Amniotic epithelial cell (primary cell): ENCODE measurements around the gene EMILIN3.

Experiments
- DNase-seq: peaks from one replicate; pipeline ENCODE4 v3.0.0-alpha.2; 2010; ENCODE audit warnings: low read depth

Gene EMILIN3

DNA sequence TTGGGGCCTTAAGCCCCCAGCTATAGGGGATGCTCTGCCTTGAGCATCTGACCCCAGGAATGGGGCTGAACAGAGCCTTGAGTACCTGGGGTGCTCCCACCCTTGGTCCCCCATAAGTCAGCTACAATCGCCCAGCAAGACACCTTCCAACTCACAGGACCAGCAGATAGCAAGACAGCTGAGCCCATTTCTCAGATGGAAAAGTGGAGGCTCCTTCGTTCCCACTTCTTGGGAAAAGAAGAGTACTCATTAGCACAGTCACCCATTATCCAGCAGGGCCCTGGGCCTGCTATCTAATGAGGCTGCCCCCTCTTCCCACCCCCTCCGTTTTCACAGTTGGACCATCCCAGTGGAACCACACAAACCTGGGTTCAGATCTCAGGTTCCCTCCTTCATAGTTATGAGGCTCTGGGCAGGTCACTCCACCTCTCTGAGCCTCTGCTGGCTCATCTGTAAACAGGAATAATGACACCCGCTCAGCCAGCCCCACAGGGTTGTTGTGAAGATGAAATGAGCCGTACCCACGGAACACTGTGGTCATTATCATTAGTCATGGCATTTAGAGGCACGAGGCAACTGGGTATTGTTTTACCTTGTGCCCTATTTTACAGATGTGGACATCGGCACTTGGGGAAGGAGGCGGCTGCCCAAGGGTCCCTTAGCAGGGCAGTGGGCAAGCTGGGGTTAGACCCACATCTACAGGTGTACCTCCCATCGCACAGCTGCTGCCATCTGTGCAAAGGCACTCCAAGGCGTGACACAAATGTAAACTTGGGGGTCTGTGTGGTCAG, 21.5 kb downstream of the EMILIN3 start:
- peak; percentile 16 for DNase-seq

DNA sequence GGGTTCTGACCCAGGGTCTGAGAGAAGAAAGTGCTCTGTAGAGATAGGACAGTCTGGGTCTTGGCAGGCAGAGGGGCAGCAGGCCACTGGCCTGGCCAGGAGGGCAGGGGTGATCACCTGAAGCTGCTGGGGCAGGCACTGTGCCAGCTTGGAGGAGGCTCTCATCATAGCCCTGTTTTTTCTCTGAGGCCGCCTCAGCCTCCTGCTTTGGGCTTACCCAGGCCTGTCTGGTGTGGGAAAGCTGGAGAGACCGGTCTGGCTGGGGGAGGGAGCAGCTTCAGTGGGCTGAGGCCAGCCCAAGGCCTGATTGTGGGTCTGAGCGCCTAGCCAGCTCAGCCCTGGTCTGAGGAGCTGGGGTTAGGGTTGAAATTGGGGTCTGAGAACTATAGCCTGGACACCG, 22.1 kb downstream of the EMILIN3 start:
- DNase-seq = no peak

DNA sequence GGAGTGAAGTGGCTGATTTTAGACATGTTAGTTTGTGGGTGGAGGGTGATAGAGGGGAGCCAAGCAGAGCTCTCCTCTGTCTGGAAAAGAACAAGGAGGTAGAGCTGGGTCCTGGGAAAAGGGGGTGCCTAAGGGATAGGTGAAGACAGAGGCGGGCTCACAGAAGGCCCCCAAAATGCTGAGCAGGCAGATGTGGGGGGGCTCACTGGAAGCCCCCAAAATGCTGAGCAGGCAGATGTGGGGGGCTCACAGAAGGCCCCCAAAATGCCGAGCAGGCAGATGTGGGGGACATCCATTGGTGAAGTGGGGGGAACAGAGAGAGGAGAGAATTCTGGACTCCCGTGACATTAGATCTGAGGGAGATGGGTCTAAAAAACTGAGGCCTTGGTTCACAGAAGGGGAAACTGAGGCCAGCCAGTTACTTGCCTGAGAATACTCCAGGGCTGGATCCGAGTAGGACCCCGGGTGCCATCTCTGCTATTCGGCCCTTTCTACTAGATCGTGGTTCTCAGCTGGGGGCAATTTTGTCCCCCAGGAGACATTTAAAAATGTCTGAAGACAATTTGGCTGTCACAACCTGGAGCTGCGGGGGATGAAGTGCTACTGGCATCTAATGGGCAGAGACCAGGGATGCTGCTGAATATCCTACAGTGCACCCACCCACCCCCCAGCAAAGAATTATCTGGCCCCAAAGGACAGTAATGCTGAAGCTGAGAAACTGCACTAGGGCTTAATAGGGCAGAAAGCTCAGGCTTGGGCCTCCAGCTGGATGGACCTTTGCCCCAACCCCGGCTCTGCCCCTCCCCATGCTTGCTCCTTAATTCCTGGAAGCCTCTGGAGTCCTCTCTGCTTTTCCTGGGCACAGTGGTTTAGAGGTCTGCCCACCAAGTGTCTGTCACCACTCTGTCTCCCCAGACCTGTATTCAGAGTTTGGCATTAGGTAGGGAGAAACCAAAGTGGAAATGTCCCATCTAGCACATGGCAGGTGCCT, 23.8 kb downstream of the EMILIN3 start:
- no peak for DNase-seq

- peak; percentile 84 for DNase-seq
Observed at GRCh38 chr20:41340327-41341055, 26.1 kb downstream of the EMILIN3 start, which contains the start of gene LPIN3. TSS of gene LPIN3 (plus strand) at chr20:41340821. CDS start at chr20:41345804, 4,983 bp downstream.

- peak; percentile 75 for DNase-seq
Observed at GRCh38 chr20:41339957-41340326, 26.7 kb downstream of the EMILIN3 start.

GRCh38 chr20:41336711-41337492, 29.7 kb downstream of the EMILIN3 start:
- DNase-seq = no peak

DNA sequence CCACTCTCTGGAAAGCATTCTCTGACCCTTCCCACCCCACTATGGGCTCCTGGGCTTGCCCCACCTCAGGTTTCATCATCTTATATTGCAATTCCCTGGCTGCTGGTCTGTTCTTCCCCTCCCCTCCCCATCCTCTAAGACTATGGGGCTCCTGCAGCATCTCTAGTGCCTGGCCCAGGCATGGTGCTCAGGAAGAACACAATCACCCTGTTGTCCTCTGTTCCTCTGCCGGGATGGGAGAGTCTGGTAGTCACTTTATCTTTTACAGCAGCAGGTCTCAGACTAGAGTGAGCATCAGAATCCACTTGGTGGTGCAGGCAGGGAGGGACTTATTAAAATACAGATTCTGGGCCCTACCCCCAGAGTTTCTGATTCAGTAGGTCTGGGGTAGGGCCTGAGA, 31.0 kb downstream of the EMILIN3 start:
- DNase-seq = no peak

- no peak for DNase-seq
Observed at GRCh38 chr20:41334443-41335421, 31.9 kb downstream of the EMILIN3 start.

- no peak for DNase-seq
Observed at GRCh38 chr20:41334036-41334435, 32.6 kb downstream of the EMILIN3 start.

GRCh38 chr20:41331731-41332130, 34.9 kb downstream of the EMILIN3 start:
- no peak for DNase-seq

DNA sequence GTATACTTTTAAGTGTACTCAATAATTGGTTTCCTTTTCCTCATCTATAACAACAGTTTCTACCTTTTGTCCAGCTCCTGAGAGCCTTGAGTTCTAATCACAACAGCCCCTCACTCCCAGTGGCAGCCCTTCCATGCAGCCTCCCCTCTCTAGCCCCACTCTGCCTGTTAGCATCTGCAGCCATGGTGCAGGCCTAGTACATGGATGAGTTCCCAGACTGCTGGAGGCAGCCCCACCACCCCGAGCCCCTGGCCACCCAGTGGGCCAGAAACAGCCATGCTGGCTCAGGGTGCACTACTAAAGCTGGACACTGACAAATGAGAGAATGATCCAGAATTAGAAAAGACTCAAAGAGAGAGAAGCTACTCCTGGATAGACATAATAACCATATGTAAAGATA, 35.7 kb downstream of the EMILIN3 start:
- DNase-seq = no peak

GRCh38 chr20:41330343-41330720, 36.3 kb downstream of the EMILIN3 start:
- DNase-seq = peak; percentile 74

GRCh38 chr20:41329435-41330342, 36.9 kb downstream of the EMILIN3 start:
- peak; percentile 95 for DNase-seq

DNA sequence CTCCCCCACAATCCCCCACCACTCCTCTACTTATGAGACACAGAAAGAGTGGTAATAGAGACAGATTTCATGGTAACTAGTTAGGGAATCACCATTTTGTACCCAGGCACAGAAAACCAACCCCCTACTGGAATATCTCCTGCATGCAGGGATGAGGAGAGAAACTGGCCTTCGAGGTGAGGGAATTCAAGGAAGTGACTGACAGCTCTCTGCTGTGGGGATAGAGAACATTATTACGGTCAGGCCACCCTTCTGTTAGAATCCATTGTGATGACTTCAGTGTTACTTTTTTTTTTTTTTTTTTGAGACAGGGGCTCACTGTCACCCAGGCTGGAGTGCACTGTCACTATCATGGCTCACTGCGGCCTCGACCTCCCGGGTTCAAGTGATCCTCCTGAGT, 39.4 kb downstream of the EMILIN3 start:
- no peak for DNase-seq

DNA sequence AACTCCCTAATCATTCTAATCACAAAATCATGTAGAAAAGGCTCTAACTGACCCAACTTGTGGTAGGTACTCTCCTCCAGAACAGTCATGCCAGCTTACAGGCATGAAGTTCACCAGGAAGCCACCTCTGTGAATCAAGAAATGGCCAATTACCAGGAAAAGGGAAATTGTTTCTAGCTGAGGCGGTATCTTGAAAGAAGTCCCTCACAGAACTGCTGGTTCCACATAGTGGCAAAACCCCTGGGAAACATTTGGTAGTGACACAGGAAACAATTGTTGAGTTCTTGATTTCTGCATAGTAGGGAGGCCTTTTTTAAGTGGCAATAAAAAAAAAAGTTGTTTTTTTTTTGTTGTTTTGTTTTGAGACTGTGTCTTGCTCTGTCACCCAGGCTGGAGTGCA, 45.6 kb downstream of the EMILIN3 start:
- DNase-seq = no peak

GRCh38 chr20:41320441-41320840, 46.2 kb downstream of the EMILIN3 start:
- DNase-seq = no peak

DNA sequence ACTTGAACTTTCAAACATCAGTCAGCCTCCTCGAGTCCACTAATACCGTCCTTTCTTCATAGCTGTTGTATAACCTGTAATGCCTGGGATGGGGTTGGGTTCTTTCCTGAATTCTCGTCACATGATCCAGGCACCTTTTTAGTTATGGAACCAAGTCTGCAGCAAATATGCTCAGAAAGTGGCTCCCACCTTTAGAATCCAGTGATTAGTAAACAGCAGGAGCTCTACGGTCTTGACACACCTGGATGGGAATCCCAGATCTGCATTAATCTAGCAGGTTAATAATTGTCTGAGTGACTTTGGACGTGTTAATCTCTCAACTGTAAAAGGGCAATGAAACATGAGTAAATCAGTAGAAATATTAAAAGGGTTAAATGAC, 48.4 kb downstream of the EMILIN3 start:
- no peak for DNase-seq

DNA sequence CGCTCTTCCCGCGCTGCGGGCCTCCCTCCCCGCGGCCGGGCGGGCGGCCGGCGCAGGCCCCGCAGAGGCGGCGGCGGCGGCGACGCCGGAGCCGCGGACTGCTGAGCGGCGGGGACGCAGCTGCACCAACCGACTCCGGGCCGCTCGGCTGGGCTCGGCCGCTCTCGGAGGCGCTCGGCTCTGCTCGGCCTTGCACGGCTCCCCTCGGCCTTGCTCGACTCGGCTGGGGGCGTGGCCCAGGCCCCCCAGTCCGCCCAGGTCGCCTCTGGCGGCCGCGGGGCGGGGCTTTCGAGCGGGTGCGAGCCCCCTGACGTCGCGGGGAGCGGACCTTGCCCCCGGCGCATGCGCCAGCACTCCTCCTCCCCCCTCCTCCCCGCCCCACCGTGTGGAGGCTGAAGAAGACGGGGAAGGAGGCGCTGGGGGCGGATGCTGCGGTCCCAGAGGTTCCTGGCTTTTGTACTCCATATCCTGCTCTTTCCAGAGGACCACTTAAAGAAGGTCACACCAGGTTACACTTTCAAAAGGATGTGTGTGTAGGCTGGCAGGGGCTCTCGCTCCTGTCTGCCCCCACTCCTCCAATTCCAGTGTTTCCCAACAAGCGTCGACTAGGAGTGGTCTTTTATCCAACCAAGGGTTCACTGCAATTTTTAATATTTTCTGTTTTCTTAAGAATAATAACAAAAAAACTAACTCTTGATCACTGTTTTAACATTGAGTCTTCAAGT, 48.9 kb downstream of the EMILIN3 start, which contains the start of gene ZHX3:
Gene ZHX3, minus strand, starts transcription at position 186 of the 725 bp plus-strand sequence. CDS start 112,815 bp downstream, outside the sequence.
- peak; percentile 91 for DNase-seq
